ENCODE measurements around the gene MFSD2A. TPM values are rescaled to one million over a fixed set of nuclear protein-coding genes. Genes with fewer than 3 reads are reported as not detected.

MFSD2A gene
- total and polyA plus RNA-seq, 10 of the 15 experiments (the other 5 are each of a cell fraction or from before 2014, with no cell fraction given), result 0.84 to 30.1 (median 15.2) TPM

DNA sequence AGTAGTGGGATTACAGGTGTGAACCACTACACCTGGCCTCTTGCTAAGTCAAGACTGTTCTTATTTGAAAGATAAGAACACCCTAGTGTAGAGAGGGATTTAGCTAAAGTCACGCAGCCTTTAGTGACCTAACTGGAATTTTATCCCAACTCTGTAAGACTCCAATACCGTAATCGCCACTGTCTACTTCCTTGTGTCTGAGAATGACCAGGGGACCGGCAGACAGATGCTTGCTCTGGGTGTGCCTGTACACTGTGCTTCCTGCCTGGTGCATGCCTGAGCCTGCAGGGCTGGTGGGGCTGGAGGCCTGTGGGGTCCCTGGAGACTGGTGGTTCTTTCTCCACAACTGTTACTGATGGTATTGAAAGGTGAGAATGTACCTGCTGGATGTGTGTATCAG lies 15.3 kb downstream of the MFSD2A start:
- Histone ChIP-seq H3K9me3 (replicated peaks; ENCODE audit: control insufficient read depth, insufficient read depth, low read length) (no peaks in the 10 kb centered on the region), H3K79me2 (ENCODE audit: control insufficient read depth, insufficient read depth, low read length) (no peaks in the 10 kb centered on the region), H4K20me1 (ENCODE audit: control insufficient read depth, insufficient read depth) (no peaks in the 10 kb centered on the region), H3K27me3 (replicated peaks in 1 of 2; ENCODE audit: control insufficient read depth in 2 of 2, insufficient read depth in 2 of 2, low read length in 1 of 2) (no peaks in the 10 kb centered on the region), H3K27ac (ENCODE audit: control insufficient read depth, insufficient read depth) (no peak overlapping the region), H3K4me2 (ENCODE audit: control insufficient read depth, insufficient read depth) (no peak overlapping the region), H2AFZ (ENCODE audit: control insufficient read depth, low read depth, low read length) (no peak overlapping the region), H3K4me3 (no peak overlapping the region), H3K9ac (ENCODE audit: control insufficient read depth, insufficient read depth, low read length) (no peak overlapping the region), H3K36me3 (ENCODE audit: control insufficient read depth in 2 of 2, insufficient read depth in 2 of 2, low read length in 1 of 2) (peaks cover 24 to 28% of the 10 kb centered on the region in 2 experiments), H3K4me1 (ENCODE audit: control insufficient read depth, insufficient read depth, low read length) (no peaks in the 10 kb centered on the region)
- no peak for DNase-seq (ENCODE audit: low read depth, low spot score)
- in situ Hi-C loops (cut with MboI), result loop anchor here (5.0 kb wide), 2 partner anchors 53 to 148 kb away; no protein-coding TSS in a partner anchor
- intact Hi-C loops (cut with micrococcal nuclease; ENCODE audit: unreplicated experiment), result no loop called here
- SMC1A ChIA-PET (ENCODE audit: uncharacterized antibody, unreplicated experiment), result interaction anchor here (1.8 to 7.5 kb wide), 5 partner anchors 12 to 153 kb away, joined by 5 to 157 read pairs (median 14); no protein-coding TSS in a partner anchor
- POLR2A ChIA-PET, result interaction anchor here (2.6 kb wide), 1 partner anchor 15 kb away, joined by 16 read pairs; the partner anchor contains the start of gene MFSD2A
- RAD21 ChIA-PET (ENCODE audit: unreplicated experiment), result interaction anchor here (1.6 to 6.5 kb wide), 3 partner anchors 52 to 153 kb away, joined by 5 to 115 read pairs (median 55); no protein-coding TSS in a partner anchor
- CTCF ChIA-PET, result interaction anchor here (1.1 to 11.5 kb wide), 6 partner anchors 10 to 154 kb away, joined by 3 to 261 read pairs (median 6); no protein-coding TSS in a partner anchor
- no peak for FAIRE-seq
- ATAC-seq, result 0 out of 3 replicates have a peak, but pooled peaks have one; percentile 18
- TF ChIP-seq MEF2B (IDR thresholded peaks at IDR 0.05; ENCODE audit: partially characterized antibody, poor library complexity, severe bottlenecking) (peak; percentile 22), NR2C1 (IDR thresholded peaks at IDR 0.05) (no peak)
- BruUV-seq (replicated peaks), result no TSS peak
- 43% methylated on average over 4 of the region's 4 CpGs for WGBS (ENCODE audit: insufficient coverage, insufficient replicate concordance, low lambda C conversion rate, missing lambda C conversion rate)

DNA sequence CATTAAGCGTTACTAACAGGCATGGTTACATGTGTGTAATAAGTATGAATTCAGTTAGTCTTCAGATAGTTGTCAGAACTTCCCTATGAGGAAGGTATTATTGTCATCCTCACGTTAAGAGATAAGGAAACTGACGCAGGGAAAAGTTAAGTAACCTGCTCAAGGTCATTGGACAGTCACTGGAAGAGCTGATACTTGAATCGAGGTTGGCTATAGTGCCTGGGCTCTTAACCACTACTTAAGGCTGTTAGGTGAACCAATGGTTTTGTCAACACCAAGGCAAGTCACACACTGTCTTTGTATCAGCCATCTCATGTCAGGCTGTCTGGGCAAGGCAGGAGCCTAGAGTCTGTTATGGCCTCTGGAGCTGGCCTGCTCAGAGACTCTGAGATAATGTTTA lies 16.2 kb downstream of the MFSD2A start:
- intact Hi-C loops (cut with micrococcal nuclease; ENCODE audit: unreplicated experiment), result no loop called here
- SMC1A ChIA-PET (ENCODE audit: uncharacterized antibody, unreplicated experiment), result interaction anchor here (0.6 to 7.5 kb wide), 8 partner anchors 13 to 1044 kb away, joined by 3 to 157 read pairs (median 6); no protein-coding TSS in a partner anchor
- Histone ChIP-seq H2AFZ (ENCODE audit: control insufficient read depth, low read depth, low read length) (no peak overlapping the region), H3K27me3 (replicated peaks in 1 of 2; ENCODE audit: control insufficient read depth in 2 of 2, insufficient read depth in 2 of 2, low read length in 1 of 2) (no peaks in the 10 kb centered on the region), H3K4me2 (ENCODE audit: control insufficient read depth, insufficient read depth) (no peak overlapping the region), H3K9ac (ENCODE audit: control insufficient read depth, insufficient read depth, low read length) (no peak overlapping the region), H3K79me2 (ENCODE audit: control insufficient read depth, insufficient read depth, low read length) (no peaks in the 10 kb centered on the region), H3K36me3 (ENCODE audit: control insufficient read depth in 2 of 2, insufficient read depth in 2 of 2, low read length in 1 of 2) (peaks cover 22 to 23% of the 10 kb centered on the region in 2 experiments), H3K4me3 (no peak overlapping the region), H3K9me3 (replicated peaks; ENCODE audit: control insufficient read depth, insufficient read depth, low read length) (no peaks in the 10 kb centered on the region), H4K20me1 (ENCODE audit: control insufficient read depth, insufficient read depth) (no peaks in the 10 kb centered on the region), H3K4me1 (ENCODE audit: control insufficient read depth, insufficient read depth, low read length) (no peaks in the 10 kb centered on the region), H3K27ac (ENCODE audit: control insufficient read depth, insufficient read depth) (no peak overlapping the region)
- no TSS peak for BruUV-seq (replicated peaks)
- 76% methylated on average over 4 of the region's 4 CpGs for WGBS (ENCODE audit: insufficient coverage, insufficient replicate concordance, low lambda C conversion rate, missing lambda C conversion rate)
- FAIRE-seq (no peak), DNase-seq (ENCODE audit: low read depth, low spot score) (no peak), ATAC-seq (no peak; the same call in 2 of the 3 replicates)
- POLR2A ChIA-PET, result interaction anchor here (0.6 to 2.6 kb wide), 2 partner anchors 15 to 59 kb away, joined by 4 to 16 read pairs; partner anchors contain the start of gene MFSD2A
- RAD21 ChIA-PET (ENCODE audit: unreplicated experiment), result interaction anchor here (1.4 to 6.5 kb wide), 5 partner anchors 15 to 154 kb away, joined by 5 to 115 read pairs (median 13); no protein-coding TSS in a partner anchor
- TF ChIP-seq, protein P1, sequence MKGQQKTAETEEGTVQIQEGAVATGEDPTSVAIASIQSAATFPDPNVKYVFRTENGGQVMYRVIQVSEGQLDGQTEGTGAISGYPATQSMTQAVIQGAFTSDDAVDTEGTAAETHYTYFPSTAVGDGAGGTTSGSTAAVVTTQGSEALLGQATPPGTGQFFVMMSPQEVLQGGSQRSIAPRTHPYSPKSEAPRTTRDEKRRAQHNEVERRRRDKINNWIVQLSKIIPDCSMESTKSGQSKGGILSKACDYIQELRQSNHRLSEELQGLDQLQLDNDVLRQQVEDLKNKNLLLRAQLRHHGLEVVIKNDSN (IDR thresholded peaks at IDR 0.05; ENCODE audit: borderline replicate concordance, extremely low read length, insufficient read depth, low read depth, low read length), result no peak
- no peak for TF ChIP-seq NR2C2 (IDR thresholded peaks at IDR 0.05; ENCODE audit: borderline replicate concordance, control insufficient read depth, insufficient read length, low read depth)
- TF ChIP-seq TCF7 (IDR thresholded peaks at IDR 0.05; ENCODE audit: borderline replicate concordance), result no peak
- TF ChIP-seq FOS (IDR thresholded peaks at IDR 0.05; ENCODE audit: borderline replicate concordance, extremely low read depth, insufficient read length), result no peak
- CTCF ChIA-PET, result interaction anchor here (0.7 to 11.5 kb wide), 9 partner anchors 16 to 363 kb away, joined by 3 to 261 read pairs (median 5); no protein-coding TSS in a partner anchor
- in situ Hi-C loops (cut with MboI), result loop anchor here (5.0 kb wide), 2 partner anchors 54 to 149 kb away; no protein-coding TSS in a partner anchor

Data from GM12878 (cell line).